GM10266 (cell line): Measurements from ENCODE around the gene PAQR5.

Experiments used
- DNase-seq: peaks from one replicate; pipeline ENCODE4 v3.0.0; 2012; ENCODE audit errors: extremely low spot score
- CTCF ChIP-seq: IDR thresholded peaks from 2 replicates; pipeline ENCODE4 v1.5.1; 2012; ENCODE audit warnings: mild to moderate bottlenecking, low read depth; ENCODE audit not compliant: control insufficient read depth, insufficient read depth; ENCODE audit errors: missing control alignments

The PAQR5 gene

GRCh38 chr15:69298697-69299441 is at the start of gene PAQR5:
TSS of gene PAQR5 (plus strand) at chr15:69298912. CDS start at chr15:69360081, 61,169 bp downstream.
- no peak for TF ChIP-seq CTCF
- DNase-seq = no peak

DNA sequence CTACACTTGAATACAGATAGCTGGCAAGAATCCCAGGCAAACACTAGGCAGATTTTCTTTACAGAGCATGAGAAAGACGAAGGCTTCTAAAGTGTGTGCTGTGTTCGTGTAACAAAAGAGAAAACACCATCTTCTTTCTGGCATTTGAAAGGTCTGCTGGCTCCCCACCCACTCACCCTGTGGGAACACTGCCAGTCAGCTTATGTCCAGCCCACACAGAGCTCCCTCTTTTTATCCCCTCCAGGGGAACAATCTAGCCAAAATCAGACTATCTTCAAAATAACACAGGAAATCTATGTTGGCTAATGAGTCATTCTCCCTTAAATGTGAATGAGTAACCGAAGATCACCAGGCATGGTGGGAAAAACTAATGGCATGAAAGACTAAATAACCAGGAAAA is 45.6 kb upstream of the PAQR5 start:
- no peak for DNase-seq
- TF ChIP-seq CTCF = no peak

DNA sequence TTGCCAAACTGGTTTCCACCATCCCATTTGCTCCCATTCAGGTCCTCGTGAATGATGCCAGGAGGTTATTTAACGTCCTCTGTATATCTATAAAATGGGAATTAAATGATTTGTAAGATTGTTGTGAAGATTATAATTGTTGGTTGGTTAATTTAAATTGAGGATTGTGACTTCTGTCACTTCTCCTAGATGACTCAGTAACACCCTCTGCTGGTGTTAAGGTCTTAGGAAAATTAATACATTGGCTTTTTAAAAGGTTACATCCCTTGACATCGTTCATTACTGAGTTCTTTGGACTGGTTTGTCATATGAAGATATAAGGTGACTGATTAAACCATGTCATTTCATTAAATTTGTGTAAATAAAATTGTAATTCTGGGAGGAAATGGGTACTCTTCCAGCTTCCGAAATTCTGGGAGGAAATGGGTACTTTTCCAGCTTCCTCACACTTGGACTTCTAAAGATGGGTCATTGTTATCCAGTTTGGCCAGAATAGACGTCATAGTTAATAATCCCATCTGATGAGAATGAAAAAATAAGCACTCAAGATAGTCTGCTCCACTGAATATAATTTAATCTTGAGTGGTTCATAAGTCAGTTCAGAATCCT is 33.3 kb upstream of the PAQR5 start:
- peak; percentile 36 for TF ChIP-seq CTCF
- DNase-seq = no peak

DNA sequence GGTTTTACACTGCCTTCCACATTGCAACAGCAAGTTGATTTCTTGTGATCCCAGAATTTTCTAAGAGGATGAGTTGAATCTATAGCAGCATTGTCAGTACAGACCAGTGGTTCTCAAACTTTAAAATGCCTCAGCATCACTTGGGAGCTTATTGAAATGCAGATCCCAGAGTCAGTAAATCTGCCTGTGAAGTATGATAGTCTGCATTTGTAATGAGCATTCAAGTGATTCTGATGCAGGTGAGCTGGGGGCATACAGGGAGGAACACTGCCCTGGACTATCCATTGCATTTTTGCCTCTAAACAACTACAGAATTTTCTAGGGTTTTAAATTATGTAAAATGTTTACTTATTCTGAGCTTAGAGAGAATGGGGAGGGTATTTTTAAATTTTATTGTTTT is 27.5 kb upstream of the PAQR5 start:
- TF ChIP-seq CTCF = no peak
- DNase-seq = no peak

GRCh38 chr15:69272139-69272538 is 26.6 kb upstream of the PAQR5 start:
- DNase-seq = no peak
- no peak for TF ChIP-seq CTCF

DNA sequence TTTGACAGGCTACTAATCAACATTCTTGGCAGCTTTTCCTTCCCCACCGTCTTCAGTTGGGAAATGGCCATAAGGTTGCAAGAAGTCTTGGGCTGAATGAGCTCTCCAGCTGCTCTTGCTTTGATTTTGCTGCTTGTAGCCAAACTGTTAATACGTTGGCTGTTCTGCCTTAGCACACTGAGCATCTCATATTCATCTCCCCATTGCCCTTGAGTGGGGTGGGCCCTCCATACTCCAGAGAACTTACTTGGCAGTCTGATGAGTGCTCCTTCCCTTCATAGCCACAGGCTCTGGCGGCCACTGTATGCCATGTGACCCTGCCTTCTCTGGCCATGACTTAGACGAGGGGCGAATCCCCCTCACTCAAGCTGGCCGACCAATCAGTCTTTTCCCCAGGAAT is 25.8 kb upstream of the PAQR5 start:
- DNase-seq = no peak
- TF ChIP-seq CTCF = no peak

- no peak for DNase-seq
- TF ChIP-seq CTCF = no peak
Measured at GRCh38 chr15:69275074-69275670, 23.5 kb upstream of the PAQR5 start.
